Calu3 (cell line): ENCODE results near the gene RAP1GAP2. TPM values are rescaled to one million over a fixed set of nuclear protein-coding genes. Genes with fewer than 3 reads are reported as not detected.

Source experiments
- BruUV-seq: library from RNA; stranded (reverse); fragments of 400-500 nt; replicated peaks from 2 replicates; lab custom pipeline; 2021; lab: Mats Ljungman, UMichigan
- CTCF ChIA-PET: fragments of 300-600 bp; sonication (Branson Sonifier 250); formaldehyde crosslinking; loops from one replicate; lab custom pipeline; 2022; ENCODE audit warnings: antibody characterized with exemption; lab: Charles Lee
- DNase-seq: peaks from one replicate; pipeline ENCODE4 v3.0.0; 2022
- H3K27ac Mint-ChIP-seq: one replicate; pipeline ENCODE4 v1.8.0; 2022; ENCODE audit warnings: mixed read lengths; ENCODE audit not compliant: unreplicated experiment
- H3K27me3 Mint-ChIP-seq: one replicate; pipeline ENCODE4 v1.8.0; 2022; ENCODE audit warnings: mixed read lengths; ENCODE audit not compliant: unreplicated experiment
- H3K36me3 Mint-ChIP-seq: one replicate; pipeline ENCODE4 v1.8.0; 2022; ENCODE audit warnings: mild to moderate bottlenecking, moderate library complexity, mixed read lengths; ENCODE audit not compliant: insufficient read depth, unreplicated experiment
- H3K4me1 Mint-ChIP-seq: one replicate; pipeline ENCODE4 v1.8.0; 2022; ENCODE audit warnings: mild to moderate bottlenecking, low read depth, mixed read lengths; ENCODE audit not compliant: unreplicated experiment
- H3K4me3 Mint-ChIP-seq: one replicate; pipeline ENCODE4 v1.8.0; 2022; ENCODE audit warnings: mild to moderate bottlenecking, low read depth, moderate library complexity, mixed read lengths; ENCODE audit not compliant: unreplicated experiment
- H3K9me3 Mint-ChIP-seq: one replicate; pipeline ENCODE4 v1.8.0; 2022; ENCODE audit warnings: low read depth, mixed read lengths; ENCODE audit not compliant: unreplicated experiment
- intact Hi-C: fragments of 100-400 bp; cut with micrococcal nuclease; formaldehyde crosslinking; loops from one replicate; pipeline ENCODE4 v1.10.0; 2022; ENCODE audit not compliant: unreplicated experiment
- total RNA-seq: library from RNA; stranded (reverse); gene quantifications from 2 replicates; pipeline ENCODE4 v1.2.3, GENCODE V29; 2022
- TF ChIP-seq, protein P1 (sequence below): fragments of 200-600 bp; IDR thresholded peaks from one replicate; pipeline ENCODE4 v1.8.0; 2022; ENCODE audit warnings: antibody characterized with exemption; ENCODE audit not compliant: unreplicated experiment

RAP1GAP2 gene
- total RNA-seq, 1 experiment from 2014 or later: 38.4 TPM

DNA sequence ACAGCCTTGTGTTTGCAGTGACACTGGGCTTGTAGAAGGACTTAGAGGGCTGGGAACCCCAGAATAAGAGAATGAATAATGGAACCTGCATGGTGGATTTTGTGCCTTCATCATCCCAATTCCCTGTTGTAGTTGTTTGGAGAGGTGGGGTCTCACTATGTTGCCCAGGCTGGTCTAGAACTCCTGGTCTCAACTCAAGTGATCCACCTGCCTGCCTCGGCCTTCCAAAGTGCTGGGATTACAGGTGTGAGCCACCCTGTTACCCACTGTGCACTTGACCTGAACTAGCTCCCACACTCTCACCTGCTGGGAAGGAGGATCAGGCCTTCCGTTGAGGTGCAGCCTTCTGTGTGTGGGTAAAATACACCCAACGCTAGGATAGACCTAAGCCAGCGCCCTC, 55.4 kb downstream of the RAP1GAP2 start:
- TF ChIP-seq, protein P1, sequence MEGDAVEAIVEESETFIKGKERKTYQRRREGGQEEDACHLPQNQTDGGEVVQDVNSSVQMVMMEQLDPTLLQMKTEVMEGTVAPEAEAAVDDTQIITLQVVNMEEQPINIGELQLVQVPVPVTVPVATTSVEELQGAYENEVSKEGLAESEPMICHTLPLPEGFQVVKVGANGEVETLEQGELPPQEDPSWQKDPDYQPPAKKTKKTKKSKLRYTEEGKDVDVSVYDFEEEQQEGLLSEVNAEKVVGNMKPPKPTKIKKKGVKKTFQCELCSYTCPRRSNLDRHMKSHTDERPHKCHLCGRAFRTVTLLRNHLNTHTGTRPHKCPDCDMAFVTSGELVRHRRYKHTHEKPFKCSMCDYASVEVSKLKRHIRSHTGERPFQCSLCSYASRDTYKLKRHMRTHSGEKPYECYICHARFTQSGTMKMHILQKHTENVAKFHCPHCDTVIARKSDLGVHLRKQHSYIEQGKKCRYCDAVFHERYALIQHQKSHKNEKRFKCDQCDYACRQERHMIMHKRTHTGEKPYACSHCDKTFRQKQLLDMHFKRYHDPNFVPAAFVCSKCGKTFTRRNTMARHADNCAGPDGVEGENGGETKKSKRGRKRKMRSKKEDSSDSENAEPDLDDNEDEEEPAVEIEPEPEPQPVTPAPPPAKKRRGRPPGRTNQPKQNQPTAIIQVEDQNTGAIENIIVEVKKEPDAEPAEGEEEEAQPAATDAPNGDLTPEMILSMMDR: no peak
- intact Hi-C loops: no loop called here
- DNase-seq: no peak

DNA sequence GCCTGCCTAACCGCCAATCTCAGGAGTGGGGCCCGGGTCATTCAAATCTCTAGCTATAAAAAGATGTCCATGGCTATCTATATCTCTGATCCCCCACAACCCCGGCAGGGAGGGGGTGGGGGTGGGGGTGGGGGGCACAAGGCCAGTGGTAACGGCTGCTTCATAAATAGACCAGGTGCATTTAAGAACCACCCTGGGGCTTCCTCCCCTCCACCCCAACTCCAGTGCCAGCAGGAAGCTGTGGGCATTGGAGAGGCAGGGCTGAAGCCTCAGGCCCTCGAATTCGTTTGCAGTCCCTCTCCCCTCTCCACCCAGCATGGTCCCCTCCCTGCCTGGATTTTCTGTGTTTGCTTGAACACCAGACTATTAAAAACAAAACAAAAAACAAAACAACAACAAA, 56.0 kb downstream of the RAP1GAP2 start:
- TF ChIP-seq, protein P1: no peak
- no peaks in the 10 kb centered on the region for H3K4me1 Mint-ChIP-seq
- intact Hi-C loops: no loop called here
- BruUV-seq: no TSS peak
- H3K27me3 Mint-ChIP-seq: no peaks in the 10 kb centered on the region
- CTCF ChIA-PET: no interaction called here
- H3K27ac Mint-ChIP-seq: no peak overlapping the region
- H3K9me3 Mint-ChIP-seq: no peaks in the 10 kb centered on the region
- no peak for DNase-seq
- H3K36me3 Mint-ChIP-seq: peaks cover 11% of the 10 kb centered on the region
- H3K4me3 Mint-ChIP-seq: no peak overlapping the region

More for the DNA sequence above, 55.4 kb downstream of the RAP1GAP2 start:
- Mint-ChIP-seq H3K27ac (no peak overlapping the region), H3K9me3 (no peaks in the 10 kb centered on the region), H3K36me3 (peaks cover 11% of the 10 kb centered on the region), H3K4me3 (no peak overlapping the region), H3K27me3 (no peaks in the 10 kb centered on the region), H3K4me1 (no peaks in the 10 kb centered on the region)
- CTCF ChIA-PET: interaction anchor here (0.6 kb wide), 1 partner anchor 1981 kb away, joined by 3 read pairs; no protein-coding TSS in a partner anchor
- no TSS peak for BruUV-seq

DNA sequence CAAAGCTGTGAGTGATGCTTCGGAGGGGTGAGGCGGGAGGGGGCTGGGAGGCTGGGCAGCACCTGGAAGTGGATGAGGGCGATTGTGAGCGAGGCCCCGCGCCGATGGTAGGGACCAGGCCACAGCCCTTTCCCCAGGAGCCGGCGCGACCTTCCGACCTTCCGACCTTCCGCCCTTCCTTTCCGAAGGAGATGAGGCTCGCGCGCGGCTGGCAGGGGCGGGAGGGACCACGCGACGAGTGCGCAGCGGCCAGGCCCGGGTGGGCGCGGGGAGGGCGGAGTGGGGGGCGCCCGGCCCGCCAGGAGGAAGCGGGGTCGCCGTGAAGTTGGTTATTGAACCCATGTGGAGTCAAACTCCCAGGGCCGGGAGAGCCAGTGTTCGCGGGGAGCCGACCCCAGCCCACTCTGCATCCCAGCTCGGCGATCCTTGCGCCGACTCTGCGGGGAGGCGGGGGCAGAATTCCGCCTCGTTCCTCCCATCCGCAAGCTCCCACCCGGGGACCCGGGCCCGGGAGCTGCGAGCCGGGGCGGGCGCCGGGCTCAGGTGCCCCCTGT, 56.6 kb downstream of the RAP1GAP2 start:
- CTCF ChIA-PET: no interaction called here
- intact Hi-C loops: no loop called here
- Mint-ChIP-seq H3K36me3 (peaks cover 11% of the 10 kb centered on the region), H3K27ac (no peak overlapping the region), H3K4me1 (no peaks in the 10 kb centered on the region), H3K4me3 (peak overlapping the region; percentile 82), H3K9me3 (no peaks in the 10 kb centered on the region), H3K27me3 (no peaks in the 10 kb centered on the region)
- TF ChIP-seq, protein P1: no peak
- no peak for DNase-seq
- BruUV-seq: no TSS peak

DNA sequence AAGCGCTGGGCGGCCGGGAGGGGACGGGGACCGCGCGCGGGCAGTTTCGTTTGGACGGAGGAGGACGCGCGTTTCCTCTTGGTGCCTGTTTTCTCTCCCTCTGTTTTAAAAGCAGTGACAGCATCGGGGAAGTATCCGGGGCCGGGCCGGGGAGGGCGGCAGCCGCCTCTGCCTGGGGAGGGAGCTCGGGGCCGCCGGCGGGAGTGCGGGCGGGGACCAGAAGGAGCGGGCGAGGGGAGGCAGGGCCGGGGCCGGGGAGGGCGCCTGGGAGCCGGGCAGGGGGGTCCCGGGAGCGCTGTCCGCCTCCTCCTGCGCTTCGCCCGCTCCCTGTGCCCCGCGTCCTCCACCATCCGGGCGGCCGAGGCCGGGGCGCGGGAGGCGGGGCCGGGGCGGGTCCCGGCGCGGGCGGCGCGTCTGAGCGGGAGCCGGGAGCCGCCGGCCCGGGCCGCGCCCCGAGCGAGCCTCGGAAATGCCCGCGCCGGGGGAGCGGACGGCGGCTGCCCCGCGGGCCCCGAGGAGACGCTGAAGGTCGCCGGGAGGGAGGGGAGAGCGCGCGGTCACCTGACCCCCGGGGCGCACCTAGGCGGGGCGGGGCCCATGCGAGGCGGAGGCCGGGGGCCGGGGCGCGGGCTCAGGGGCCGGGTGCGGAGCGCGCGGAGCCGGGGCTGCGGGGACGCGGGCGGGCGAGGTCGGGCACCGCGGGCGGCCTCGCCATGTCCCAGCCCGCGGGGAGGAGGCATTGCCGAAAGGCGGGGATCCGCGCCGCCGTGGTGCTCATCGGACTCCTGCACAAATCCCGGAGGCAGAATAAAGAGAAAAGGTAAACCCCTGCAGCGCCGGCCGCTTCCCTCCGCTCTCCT, 57.3 kb downstream of the RAP1GAP2 start:
- H3K27me3 Mint-ChIP-seq: no peaks in the 10 kb centered on the region
- CTCF ChIA-PET: no interaction called here
- peak; percentile 46 for DNase-seq
- peak overlapping the region; percentile 82 for H3K4me3 Mint-ChIP-seq
- H3K4me1 Mint-ChIP-seq: no peaks in the 10 kb centered on the region
- no peaks in the 10 kb centered on the region for H3K9me3 Mint-ChIP-seq
- TF ChIP-seq, protein P1: no peak
- no TSS peak for BruUV-seq
- no peak overlapping the region for H3K27ac Mint-ChIP-seq
- H3K36me3 Mint-ChIP-seq: peaks cover 11% of the 10 kb centered on the region
- intact Hi-C loops: no loop called here
